Endodermal cell (in vitro differentiated cells): ENCODE measurements around the gene SEC16A. TPM values are rescaled to one million over a fixed set of nuclear protein-coding genes. Genes with fewer than 3 reads are reported as not detected.

Source experiments
- DNase-seq: peaks from one replicate; pipeline ENCODE4 v3.0.0-alpha.2; 2017
- H3K27ac ChIP-seq: 2 replicates; pipeline ENCODE4 v1.5.1; 2013; ENCODE audit warnings: mild to moderate bottlenecking, low read depth, low read length, moderate library complexity
- H3K27me3 ChIP-seq: 2 replicates; pipeline ENCODE4 v1.6.1; 2013; ENCODE audit warnings: mild to moderate bottlenecking, low read length, moderate library complexity; ENCODE audit not compliant: insufficient read depth, control insufficient read depth, poor library complexity, severe bottlenecking
- H3K36me3 ChIP-seq: 2 replicates; pipeline ENCODE4 v1.7.0; 2013; ENCODE audit warnings: mild to moderate bottlenecking, low read length, moderate library complexity; ENCODE audit not compliant: control insufficient read depth, insufficient read depth
- H3K4me1 ChIP-seq: one replicate; pipeline ENCODE4 v1.7.0; 2013; ENCODE audit warnings: low read length; ENCODE audit not compliant: control insufficient read depth, insufficient read depth
- H3K4me3 ChIP-seq: 2 replicates; pipeline ENCODE4 v1.5.1; 2013; ENCODE audit warnings: mild to moderate bottlenecking, low read length, moderate library complexity
- H3K9ac ChIP-seq: 2 replicates; pipeline ENCODE4 v1.6.1; 2013; ENCODE audit warnings: mild to moderate bottlenecking, low read length, moderate library complexity; ENCODE audit not compliant: poor library complexity, severe bottlenecking; ENCODE audit errors: extremely low read depth
- H3K9me3 ChIP-seq: 2 replicates; pipeline ENCODE4 v1.6.1; 2013; ENCODE audit warnings: mild to moderate bottlenecking, low read length, moderate library complexity; ENCODE audit not compliant: control insufficient read depth
- H3K27ac Mint-ChIP-seq: 2 replicates; pipeline ENCODE4 v1.8.0; 2020; ENCODE audit warnings: mixed read lengths
- H3K27me3 Mint-ChIP-seq: 2 replicates; pipeline ENCODE4 v1.8.0; 2021; ENCODE audit warnings: mild to moderate bottlenecking, mixed read lengths; ENCODE audit not compliant: insufficient read depth
- H3K36me3 Mint-ChIP-seq: 2 replicates; pipeline ENCODE4 v1.8.0; 2020; ENCODE audit warnings: low read depth, mixed read lengths
- H3K4me1 Mint-ChIP-seq: 2 replicates; pipeline ENCODE4 v1.8.0; 2020; ENCODE audit warnings: mixed read lengths
- H3K4me3 Mint-ChIP-seq: 2 replicates; pipeline ENCODE4 v1.8.0; 2020; ENCODE audit warnings: mild to moderate bottlenecking, moderate library complexity, mixed read lengths
- H3K9me3 Mint-ChIP-seq: 2 replicates; pipeline ENCODE4 v1.8.0; 2020; ENCODE audit warnings: mild to moderate bottlenecking, mixed read lengths
- CTCF ChIP-seq: fragments of 200-600 bp; sonication (generic); conservative IDR thresholded peaks from 2 replicates; pipeline ENCODE4 v1.5.0; 2021; ENCODE audit warnings: antibody characterized with exemption, mild to moderate bottlenecking
- WGBS, 2 experiments: methylation state at CpG; one replicate each; pipeline versions ENCODE4 v1.1.5 to v1.1.7; 2013; ENCODE audit warnings: missing lambda C conversion rate in 2 of 2, mixed read lengths in 1 of 2; ENCODE audit not compliant: insufficient coverage in 1 of 2, insufficient read length in 1 of 2; 5-methylcytosine and 5-hydroxymethylcytosine counted together
- total RNA-seq, 2 donors: library from RNA; stranded (reverse); fragmentation: NEBNext Ultra II Directional in 1 of 2; extraction: Animal tissue kit (Norgen Biotek cat#: 25700) in 1 of 2; gene quantifications; 2 replicates in 1 of 2; 3 replicates in 1 of 2; pipeline ENCODE4 v1.2.1, GENCODE V29; 2021

SEC16A gene
- total RNA-seq, 2 donors from 2014 or later, result 54.6 to 60.7 TPM

GRCh38 chr9:136399176-136400037 lies 83.4 kb downstream of the SEC16A start:
- Mint-ChIP-seq H3K9me3 (no peaks in the 10 kb centered on the region), H3K27me3 (no peaks in the 10 kb centered on the region), H3K27ac (peak overlapping the region; percentile 95), H3K4me1 (peaks cover 7% of the 10 kb centered on the region), H3K4me3 (peak overlapping the region; percentile 85), H3K36me3 (peaks cover 40% of the 10 kb centered on the region)
- Histone ChIP-seq H3K27me3 (no peaks in the 10 kb centered on the region), H3K9me3 (no peaks in the 10 kb centered on the region), H3K27ac (no peak overlapping the region), H3K4me3 (peak overlapping the region; percentile 91), H3K9ac (peak overlapping the region; percentile 84), H3K36me3 (peaks cover 54% of the 10 kb centered on the region), H3K4me1 (peaks cover 6% of the 10 kb centered on the region)
- DNase-seq, result peak; percentile 60
- no peak for TF ChIP-seq CTCF
- 4 to 5% methylated on average over 37 to 67 of the region's 67 CpGs for WGBS, 2 experiments

- H3K4me3 Mint-ChIP-seq, result peak overlapping the region; percentile 85
- TF ChIP-seq CTCF, result no peak
- Histone ChIP-seq H3K9me3 (no peaks in the 10 kb centered on the region), H3K27ac (no peak overlapping the region), H3K9ac (peak overlapping the region; percentile 84), H3K4me3 (peak overlapping the region; percentile 91), H3K27me3 (no peaks in the 10 kb centered on the region), H3K36me3 (peaks cover 58% of the 10 kb centered on the region), H3K4me1 (peaks cover 6% of the 10 kb centered on the region)
- no peak for DNase-seq
- peaks cover 41% of the 10 kb centered on the region for H3K36me3 Mint-ChIP-seq
- no peak overlapping the region for H3K27ac Mint-ChIP-seq
- H3K27me3 Mint-ChIP-seq, result no peaks in the 10 kb centered on the region
- H3K9me3 Mint-ChIP-seq, result no peaks in the 10 kb centered on the region
- peaks cover 7% of the 10 kb centered on the region for H3K4me1 Mint-ChIP-seq
- WGBS, 2 experiments, result 90 to 93% methylated on average over 6 to 12 of the region's 12 CpGs
Observed at GRCh38 chr9:136398286-136398685, 84.6 kb downstream of the SEC16A start.

DNA sequence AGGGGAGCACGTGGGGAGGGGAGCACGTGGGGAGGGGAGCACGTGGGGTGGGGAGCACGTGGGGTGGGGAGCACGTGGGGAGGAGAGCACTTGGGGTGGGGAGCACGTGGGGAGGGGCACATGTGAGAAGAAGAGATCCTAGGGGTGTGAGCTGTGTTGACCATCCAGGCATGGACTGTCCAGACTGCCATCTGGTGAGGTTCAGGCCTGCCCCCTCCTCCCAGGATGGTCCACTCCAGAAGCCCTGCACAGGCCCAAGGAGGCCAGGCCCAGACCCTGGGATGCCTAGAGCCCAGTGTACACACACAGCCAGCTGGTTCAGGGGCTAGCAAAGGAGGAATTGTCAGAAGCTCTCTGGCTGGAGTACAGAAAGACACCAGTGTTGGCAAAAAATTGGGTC lies 85.2 kb downstream of the SEC16A start:
- Histone ChIP-seq H3K9me3 (no peaks in the 10 kb centered on the region), H3K4me1 (peaks cover 6% of the 10 kb centered on the region), H3K36me3 (peaks cover 63% of the 10 kb centered on the region), H3K9ac (no peak overlapping the region), H3K4me3 (no peak overlapping the region), H3K27ac (no peak overlapping the region), H3K27me3 (no peaks in the 10 kb centered on the region)
- peaks cover 7% of the 10 kb centered on the region for H3K4me1 Mint-ChIP-seq
- no peak for DNase-seq
- H3K4me3 Mint-ChIP-seq, result no peak overlapping the region
- 96% methylated on average over 5 of the region's 6 CpGs; no CpG with 5 or more reads in 1 of the 2 experiments for WGBS, 2 experiments
- H3K36me3 Mint-ChIP-seq, result peaks cover 41% of the 10 kb centered on the region
- no peaks in the 10 kb centered on the region for H3K27me3 Mint-ChIP-seq
- H3K27ac Mint-ChIP-seq, result no peak overlapping the region
- no peaks in the 10 kb centered on the region for H3K9me3 Mint-ChIP-seq
- TF ChIP-seq CTCF, result no peak
